Stimulated activated CD4-positive, alpha-beta T cell treated with anti-CD3 and anti-CD28 coated beads, Interleukin-15, amount 100 ng/mL, for 48 hours (primary cell): ENCODE measurements around the gene ARIH1.
"Not testable (repeated sequence)": the region's sequence is repeated elsewhere in the genome, so short reads cannot be mapped to it uniquely, and the experiment has no call there.

Experiments used
- DNase-seq, 2 donors: peaks; one replicate each; pipeline ENCODE4 v3.0.0-alpha.2; 2020; ENCODE audit warnings: low read depth in 2 of 2

The ARIH1 gene

GRCh38 chr15:72604794-72605193, 130.7 kb downstream of the ARIH1 start:
- no peak for DNase-seq

DNA sequence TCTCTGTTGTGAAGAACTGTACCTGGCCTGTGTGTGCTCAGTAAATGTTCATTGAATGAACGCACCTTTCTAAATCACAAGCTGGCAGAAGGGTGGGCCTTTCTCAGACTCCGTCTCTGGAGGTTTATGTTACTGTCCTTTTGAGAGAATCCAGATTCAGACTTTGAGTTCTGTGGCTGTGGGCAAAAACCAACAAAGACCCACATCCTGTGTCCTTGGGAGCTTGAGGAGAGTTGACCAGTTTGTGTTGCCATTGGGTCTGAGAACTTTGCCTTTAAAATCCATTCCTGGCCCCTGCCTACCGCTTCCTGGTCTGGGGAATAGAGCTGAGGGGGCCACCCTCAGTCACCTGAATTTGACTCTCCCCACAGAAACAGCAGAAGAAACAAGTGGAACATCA, 134.0 kb downstream of the ARIH1 start:
- DNase-seq = not testable (repeated sequence)

GRCh38 chr15:72609862-72610261, 135.7 kb downstream of the ARIH1 start:
- DNase-seq = no peak

DNA sequence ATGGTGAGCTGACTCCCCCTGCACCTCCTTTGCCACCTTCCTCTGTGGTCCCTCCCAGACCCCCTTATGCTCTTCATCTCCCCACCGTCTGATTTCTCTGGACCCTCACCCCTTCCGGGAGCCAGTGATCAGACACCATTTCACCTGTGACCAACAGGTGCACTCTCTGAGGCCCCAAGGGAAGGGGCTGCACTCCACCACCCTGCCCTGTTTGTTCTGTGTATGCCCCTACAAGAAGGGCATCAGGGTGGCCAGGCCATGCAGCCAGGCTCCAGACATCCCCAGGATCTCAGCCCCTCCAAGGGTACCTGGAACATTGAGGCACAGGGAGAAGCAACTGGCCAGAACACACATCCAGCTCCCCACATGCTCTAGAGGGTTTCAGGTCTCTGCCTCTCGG, 138.2 kb downstream of the ARIH1 start:
- DNase-seq = not testable (repeated sequence)

GRCh38 chr15:72614810-72615532, 140.8 kb downstream of the ARIH1 start:
- no peak for DNase-seq

DNA sequence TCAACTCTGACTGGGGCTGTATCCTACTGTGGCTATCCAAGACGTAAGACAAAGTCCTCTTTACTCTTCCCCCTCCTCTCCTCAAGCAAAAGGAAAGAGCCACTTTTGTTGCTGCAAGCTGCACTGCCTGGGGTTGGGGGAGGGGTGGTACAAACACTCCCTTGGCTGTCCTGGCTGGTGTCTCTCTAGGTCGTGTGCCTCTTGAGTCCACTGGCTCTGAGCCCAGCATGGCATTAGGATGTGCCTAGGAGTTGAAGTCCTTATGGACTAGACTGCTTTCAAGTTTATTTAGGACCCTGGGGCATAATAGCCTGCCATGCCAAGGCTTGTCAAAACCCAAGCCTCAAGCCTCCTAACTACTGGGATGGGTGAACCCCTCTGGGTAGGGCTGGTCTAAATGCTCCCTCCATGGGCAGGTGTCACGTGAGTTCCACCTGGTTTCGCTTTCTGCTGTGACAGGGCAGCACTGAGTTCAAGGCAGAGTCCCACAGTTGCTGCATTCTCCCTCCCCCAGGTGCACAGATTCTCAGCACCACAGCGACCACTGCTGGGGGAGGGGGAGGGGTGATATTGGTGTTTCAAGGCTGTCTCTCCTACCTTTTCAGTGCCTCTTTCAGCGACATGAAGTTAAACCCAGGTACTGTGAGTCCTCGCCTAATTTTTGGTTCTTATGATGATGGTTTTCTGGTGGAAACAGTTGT, 141.6 kb downstream of the ARIH1 start:
- DNase-seq = not testable (repeated sequence)

DNA sequence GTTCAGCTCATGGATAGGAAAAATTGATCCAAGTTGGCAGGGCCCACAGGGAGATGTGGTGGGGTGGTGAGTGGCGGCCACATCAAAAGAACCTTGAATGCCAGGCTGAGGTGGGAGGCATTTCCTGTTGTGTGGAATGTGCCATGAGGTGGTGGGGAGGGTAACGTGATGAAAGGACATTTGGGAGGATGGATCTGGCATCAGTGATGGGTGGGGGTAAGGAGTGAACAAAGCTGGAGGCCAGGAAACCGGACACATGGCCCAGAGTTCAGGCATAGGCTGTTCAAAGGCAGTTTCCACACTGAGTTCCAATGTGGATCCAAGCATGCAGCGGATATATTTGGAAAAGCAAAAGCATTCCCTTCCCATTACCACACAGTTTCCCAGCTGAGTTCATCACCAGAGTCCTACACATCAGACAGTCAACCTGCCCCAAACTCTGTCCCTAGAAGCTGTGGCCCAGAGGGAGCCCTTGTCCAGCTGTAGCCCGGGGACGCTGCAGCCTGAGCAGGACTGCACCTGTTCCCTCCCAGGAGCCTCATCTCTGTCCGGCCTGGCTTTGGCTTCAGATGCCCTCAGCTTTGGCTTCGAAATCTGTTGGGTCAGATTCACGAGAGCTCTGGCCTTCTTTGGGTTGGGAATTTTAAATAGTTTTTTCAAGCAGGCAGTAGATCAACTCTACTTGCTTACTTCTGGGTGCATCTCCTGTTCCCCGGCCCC, 142.5 kb downstream of the ARIH1 start:
- DNase-seq = no peak

GRCh38 chr15:72623854-72624253, 149.7 kb downstream of the ARIH1 start:
- not testable (repeated sequence) for DNase-seq

GRCh38 chr15:72626153-72626552, 152.0 kb downstream of the ARIH1 start:
- DNase-seq = not testable (repeated sequence)

DNA sequence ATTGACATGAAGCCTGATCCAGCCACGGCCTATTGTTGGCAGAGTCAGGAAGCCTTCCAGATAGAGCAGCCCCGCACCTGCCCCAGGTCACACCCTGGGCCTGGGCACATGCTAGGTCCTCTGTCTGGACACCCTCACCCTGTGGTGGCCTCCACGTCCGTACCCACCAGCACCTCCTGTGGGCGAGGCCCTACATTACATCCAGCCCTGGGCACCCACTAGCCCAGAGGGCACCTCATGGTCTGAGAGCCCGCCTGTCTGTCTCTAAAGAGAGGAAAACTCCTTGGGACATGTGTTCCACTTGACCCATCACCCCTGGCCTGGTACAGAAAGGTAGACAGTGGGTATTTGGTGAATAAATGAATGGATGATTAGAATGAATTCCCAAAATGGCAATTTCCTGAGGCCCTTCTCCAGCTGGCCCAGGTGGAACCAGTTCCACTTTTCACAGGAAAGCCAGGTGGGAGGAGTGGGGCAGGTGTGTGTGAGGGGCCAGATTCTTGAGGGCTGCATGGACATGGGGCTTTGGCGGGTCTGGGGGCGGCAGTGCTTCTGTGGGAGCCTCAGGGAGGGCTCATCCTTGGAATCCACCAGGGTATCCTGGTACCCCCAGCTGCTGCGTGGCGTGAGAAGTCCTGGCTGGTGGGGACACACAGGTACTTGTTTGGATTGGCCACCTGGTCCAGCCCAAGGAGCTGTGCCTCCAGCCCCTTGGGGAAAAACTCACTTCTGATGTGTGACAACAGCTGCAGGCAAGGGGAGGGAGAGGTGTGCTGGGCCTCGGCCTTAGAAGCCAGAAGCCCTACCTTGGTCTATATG, 154.3 kb downstream of the ARIH1 start:
- peak in 1 of 2 donors; percentile 7 for DNase-seq

GRCh38 chr15:72629068-72629570, 155.0 kb downstream of the ARIH1 start:
- not testable (repeated sequence) for DNase-seq

DNA sequence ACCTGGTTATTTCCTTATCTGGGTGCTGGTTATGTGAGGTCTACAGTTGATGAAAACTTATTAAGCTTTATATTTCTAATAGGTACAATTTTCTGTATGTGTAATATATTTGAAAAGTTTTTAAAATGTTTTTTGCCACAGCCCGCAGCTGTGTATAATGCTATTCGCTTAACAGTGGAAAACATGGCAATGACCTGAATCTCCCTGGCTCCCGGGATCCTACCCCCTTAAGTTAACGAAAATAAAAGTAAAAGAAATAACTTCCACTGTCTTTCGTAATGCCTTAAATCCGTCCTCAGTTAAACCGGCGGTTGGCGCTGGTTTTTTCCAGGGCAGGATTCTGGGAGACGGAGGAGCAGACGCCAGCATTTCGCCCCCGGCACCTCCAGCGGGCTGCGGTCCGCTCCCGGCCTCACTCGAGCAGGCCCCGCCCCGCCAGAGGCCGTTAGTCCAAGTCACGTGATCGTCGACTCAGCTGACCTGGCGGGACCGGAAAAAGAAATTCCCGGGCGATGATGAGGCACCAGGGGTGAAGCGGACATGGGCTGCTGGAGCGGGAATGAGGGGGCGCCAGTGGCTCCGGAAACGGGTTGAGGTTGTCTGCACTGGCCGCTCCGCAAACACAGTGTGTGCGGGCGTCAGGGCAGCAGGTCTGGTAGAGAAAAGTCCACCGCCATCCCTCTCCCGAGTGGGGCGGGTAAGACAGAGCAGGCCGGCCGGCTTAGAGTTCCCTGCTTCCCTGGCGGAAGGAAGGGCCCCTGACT, 162.6 kb downstream of the ARIH1 start:
- peak; percentile 39 to 43 for DNase-seq

GRCh38 chr15:72639759-72640483, 165.8 kb downstream of the ARIH1 start:
- DNase-seq = not testable (repeated sequence)

- not testable (repeated sequence) for DNase-seq
These were observed 168.1 kb downstream of the ARIH1 start for GRCh38 chr15:72642271-72642670.

DNA sequence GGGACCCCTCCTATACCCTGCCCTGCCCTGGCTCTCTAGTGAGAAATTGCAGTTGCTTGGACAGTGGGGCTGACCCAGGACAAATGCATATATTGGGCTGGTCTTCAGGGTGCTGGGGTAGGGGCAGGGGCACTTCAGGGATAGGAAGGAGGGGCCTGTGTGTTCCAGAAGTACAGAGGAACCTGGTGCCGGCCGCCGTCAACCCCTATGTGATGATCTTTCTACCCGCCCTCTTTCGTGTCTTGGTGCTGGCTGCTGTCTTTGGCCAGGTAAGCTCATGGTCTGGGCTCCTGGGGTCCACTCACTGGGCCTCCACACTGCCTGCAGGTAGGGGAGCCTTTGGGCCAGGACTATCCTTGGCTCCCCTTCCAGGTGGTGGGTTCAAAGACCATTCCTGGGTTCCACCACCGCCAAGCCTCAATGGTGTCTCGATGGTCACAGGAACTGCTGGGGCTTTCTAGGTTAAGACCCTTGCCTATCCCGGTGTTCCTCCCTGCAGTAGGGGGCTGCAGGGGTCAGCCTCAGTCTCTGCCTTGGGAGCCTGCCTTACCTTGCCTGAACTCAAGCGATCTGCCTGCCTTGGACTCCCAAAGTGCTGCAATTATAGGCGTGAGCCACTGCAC, 174.6 kb downstream of the ARIH1 start:
- DNase-seq = not testable (repeated sequence)
